IPS-20b (cell line): ENCODE results near the gene DOCK3.
"Not testable (repeated sequence)": the region's sequence is repeated elsewhere in the genome, so short reads cannot be mapped to it uniquely, and the experiment has no call there.

ENCODE experiments used
- H3K27ac ChIP-seq: one replicate; pipeline ENCODE4 v1.5.1; 2013; ENCODE audit warnings: low read length
- H3K27me3 ChIP-seq: 2 replicates; pipeline ENCODE4 v1.6.1; 2013; ENCODE audit warnings: mild to moderate bottlenecking, low read length, inconsistent platforms; ENCODE audit not compliant: insufficient read depth
- H3K36me3 ChIP-seq: 2 replicates; pipeline ENCODE4 v1.6.1; 2013; ENCODE audit warnings: low read depth, mild to moderate bottlenecking, inconsistent platforms, low read length, moderate library complexity; ENCODE audit not compliant: insufficient read depth
- H3K4me1 ChIP-seq: 2 replicates; pipeline ENCODE4 v1.6.1; 2013; ENCODE audit warnings: mild to moderate bottlenecking, control low read depth, inconsistent platforms, low read length, moderate library complexity; ENCODE audit not compliant: insufficient read depth
- H3K4me3 ChIP-seq: 2 replicates; pipeline ENCODE4 v1.5.1; 2013; ENCODE audit warnings: mild to moderate bottlenecking, low read length, inconsistent platforms
- H3K9ac ChIP-seq: 2 replicates; pipeline ENCODE4 v1.6.1; 2013; ENCODE audit warnings: low read depth, mild to moderate bottlenecking, inconsistent platforms, low read length, moderate library complexity
- H3K9me3 ChIP-seq: 2 replicates; pipeline ENCODE4 v1.6.1; 2013; ENCODE audit warnings: mild to moderate bottlenecking, low read depth, low read length, inconsistent platforms; ENCODE audit not compliant: insufficient read depth

DOCK3 gene

GRCh38 chr3:51141573-51141972 is 466.8 kb downstream of the DOCK3 start:
- Histone ChIP-seq H3K36me3 (no peaks in the 10 kb centered on the region), H3K4me1 (no peaks in the 10 kb centered on the region), H3K27me3 (no peaks in the 10 kb centered on the region), H3K27ac (no peak overlapping the region), H3K4me3 (no peak overlapping the region), H3K9me3 (no peaks in the 10 kb centered on the region), H3K9ac (no peak overlapping the region)

- Histone ChIP-seq H3K9me3 (no peaks in the 10 kb centered on the region), H3K4me3 (no peak overlapping the region), H3K27me3 (no peaks in the 10 kb centered on the region), H3K36me3 (no peaks in the 10 kb centered on the region), H3K4me1 (no peaks in the 10 kb centered on the region), H3K27ac (no peak overlapping the region), H3K9ac (no peak overlapping the region)
These were observed 471.3 kb downstream of the DOCK3 start for GRCh38 chr3:51145811-51146585.

GRCh38 chr3:51146781-51147180 is 472.1 kb downstream of the DOCK3 start:
- Histone ChIP-seq H3K4me1 (no peaks in the 10 kb centered on the region), H3K36me3 (no peaks in the 10 kb centered on the region), H3K4me3 (no peak overlapping the region), H3K27ac (no peak overlapping the region), H3K9ac (no peak overlapping the region), H3K9me3 (no peaks in the 10 kb centered on the region), H3K27me3 (no peaks in the 10 kb centered on the region)

GRCh38 chr3:51156147-51156546 is 481.4 kb downstream of the DOCK3 start:
- no peak overlapping the region for H3K27ac ChIP-seq
- H3K9ac ChIP-seq: no peak overlapping the region
- H3K9me3 ChIP-seq: no peaks in the 10 kb centered on the region
- no peaks in the 10 kb centered on the region for H3K4me1 ChIP-seq
- no peaks in the 10 kb centered on the region for H3K27me3 ChIP-seq
- H3K36me3 ChIP-seq: no peaks in the 10 kb centered on the region; the same call in 1 of the 2 replicates
- H3K4me3 ChIP-seq: no peak overlapping the region

- no peaks in the 10 kb centered on the region; the same call in 1 of the 2 replicates for H3K36me3 ChIP-seq
These were observed 488.3 kb downstream of the DOCK3 start for GRCh38 chr3:51163051-51163450.

GRCh38 chr3:51173518-51174271 is 499.0 kb downstream of the DOCK3 start:
- H3K9ac ChIP-seq: no peak overlapping the region
- no peaks in the 10 kb centered on the region for H3K27me3 ChIP-seq
- H3K9me3 ChIP-seq: peaks cover 27% of the 10 kb centered on the region
- no peak overlapping the region for H3K4me3 ChIP-seq
- no peak overlapping the region for H3K27ac ChIP-seq
- no peaks in the 10 kb centered on the region for H3K4me1 ChIP-seq
- peaks cover 8% of the 10 kb centered on the region for H3K36me3 ChIP-seq

More at GRCh38 chr3:51163051-51163450, 488.3 kb downstream of the DOCK3 start:
- Histone ChIP-seq H3K9ac (no peak overlapping the region), H3K4me3 (no peak overlapping the region), H3K27me3 (no peaks in the 10 kb centered on the region), H3K4me1 (no peaks in the 10 kb centered on the region), H3K27ac (no peak overlapping the region), H3K9me3 (no peaks in the 10 kb centered on the region)

- H3K27ac ChIP-seq: no peak overlapping the region
These were observed 502.2 kb downstream of the DOCK3 start for GRCh38 chr3:51176923-51177322.

GRCh38 chr3:51186446-51186845 is 511.7 kb downstream of the DOCK3 start:
- H3K9me3 ChIP-seq: peaks cover 16% of the 10 kb centered on the region
- H3K9ac ChIP-seq, H3K36me3 ChIP-seq, H3K27me3 ChIP-seq, H3K4me3 ChIP-seq, H3K27ac ChIP-seq, H3K4me1 ChIP-seq: not testable (repeated sequence)

More at GRCh38 chr3:51176923-51177322, 502.2 kb downstream of the DOCK3 start:
- Histone ChIP-seq H3K36me3 (peaks cover 8% of the 10 kb centered on the region), H3K9me3 (peaks cover 27% of the 10 kb centered on the region), H3K9ac (no peak overlapping the region), H3K4me1 (no peaks in the 10 kb centered on the region), H3K4me3 (no peak overlapping the region), H3K27me3 (no peaks in the 10 kb centered on the region)

GRCh38 chr3:51190199-51190598 is 515.5 kb downstream of the DOCK3 start:
- H3K4me1 ChIP-seq: no peaks in the 10 kb centered on the region
- H3K9ac ChIP-seq: no peak overlapping the region
- no peaks in the 10 kb centered on the region for H3K27me3 ChIP-seq
- H3K4me3 ChIP-seq: no peak overlapping the region
- H3K27ac ChIP-seq: no peak overlapping the region
- no peaks in the 10 kb centered on the region for H3K36me3 ChIP-seq
- H3K9me3 ChIP-seq: peaks cover 12% of the 10 kb centered on the region

GRCh38 chr3:51190827-51191226 is 516.1 kb downstream of the DOCK3 start:
- Histone ChIP-seq H3K36me3 (no peaks in the 10 kb centered on the region), H3K9ac (no peak overlapping the region), H3K27ac (no peak overlapping the region), H3K4me1 (no peaks in the 10 kb centered on the region), H3K27me3 (no peaks in the 10 kb centered on the region), H3K9me3 (peaks cover 8% of the 10 kb centered on the region), H3K4me3 (no peak overlapping the region)

GRCh38 chr3:51191768-51192167 is 517.0 kb downstream of the DOCK3 start:
- H3K9me3 ChIP-seq: no peaks in the 10 kb centered on the region
- H3K27me3 ChIP-seq: no peaks in the 10 kb centered on the region
- no peak overlapping the region for H3K9ac ChIP-seq
- H3K4me1 ChIP-seq: no peaks in the 10 kb centered on the region
- no peak overlapping the region for H3K27ac ChIP-seq
- H3K4me3 ChIP-seq: no peak overlapping the region
- H3K36me3 ChIP-seq: no peaks in the 10 kb centered on the region

- Histone ChIP-seq H3K4me3 (no peak overlapping the region), H3K27me3 (no peaks in the 10 kb centered on the region), H3K9me3 (peaks cover 18% of the 10 kb centered on the region), H3K9ac (no peak overlapping the region), H3K4me1 (no peaks in the 10 kb centered on the region), H3K27ac (no peak overlapping the region), H3K36me3 (no peaks in the 10 kb centered on the region)
These were observed 523.8 kb downstream of the DOCK3 start for GRCh38 chr3:51198477-51198876.
